NB4 (cell line): ENCODE measurements around the gene SUMF1.

Source experiments
- CTCF ChIP-seq: IDR thresholded peaks from one replicate; pipeline ENCODE4 v1.5.1; 2012; ENCODE audit warnings: low read depth, low read length
- POLR2A ChIP-seq: IDR thresholded peaks from 2 replicates; pipeline ENCODE4 v1.6.1; 2011; ENCODE audit warnings: mild to moderate bottlenecking; ENCODE audit not compliant: insufficient read length; ENCODE audit errors: extremely low read depth

- TF ChIP-seq CTCF (no peak), POLR2A (no peak)
These were observed 68.7 kb downstream of the SUMF1 start for GRCh38 chr3:4398120-4398940.
